Measurements from ENCODE around the gene INPP5D. TPM values are rescaled to one million over a fixed set of nuclear protein-coding genes. Genes with fewer than 3 reads are reported as not detected.

INPP5D gene
- polyA plus RNA-seq, 1 of the 3 experiments (the other 2 are of a cell fraction) = 1.3 TPM

GRCh38 chr2:233087713-233088112 is 27.6 kb downstream of the INPP5D start:
- H3K9ac ChIP-seq = no peak overlapping the region
- no peaks in the 10 kb centered on the region for H3F3A ChIP-seq (replicated peaks; ENCODE audit: insufficient read depth)
- 86% methylated on average over 7 of the region's 7 CpGs for WGBS (ENCODE audit: low lambda C conversion rate)
- no peaks in the 10 kb centered on the region for H4K20me1 ChIP-seq (ENCODE audit: insufficient read depth)
- H3K4me1 ChIP-seq (ENCODE audit: control insufficient read depth in 1 of 2, insufficient read depth in 2 of 2, low read depth in 1 of 2, low read length in 1 of 2) = no peaks in the 10 kb centered on the region
- H3K4me2 ChIP-seq = no peak overlapping the region
- ChIA-PET CTCF (interaction anchor here (0.7 kb wide), 1 partner anchor 34 kb away, joined by 3 read pairs; no protein-coding TSS in a partner anchor), POLR2A (no interaction called here)
- no peak overlapping the region for H3K4me3 ChIP-seq (ENCODE audit: low read depth in 2 of 2, low read length in 1 of 2)
- no peak overlapping the region for H3K27ac ChIP-seq (ENCODE audit: low read depth in 2 of 2, low read length in 1 of 2)
- H3K36me3 ChIP-seq (replicated peaks in 1 of 2; ENCODE audit: control insufficient read depth in 1 of 2, insufficient read depth in 2 of 2, low read length in 1 of 2) = no peaks in the 10 kb centered on the region
- H3K9me2 ChIP-seq = no peaks in the 10 kb centered on the region
- DNase-seq = no peak
- no peaks in the 10 kb centered on the region for H3K79me2 ChIP-seq (ENCODE audit: insufficient read depth)
- no peak for TF ChIP-seq IRF3 (IDR thresholded peaks at IDR 0.05; ENCODE audit: low read depth, low read length)
- no peak for TF ChIP-seq NFIC (IDR thresholded peaks at IDR 0.05; ENCODE audit: borderline replicate concordance)
- no peak for TF ChIP-seq FOXM1 (IDR thresholded peaks at IDR 0.05; ENCODE audit: low read depth)
- no peak for TF ChIP-seq RAD21 (IDR thresholded peaks at IDR 0.05; ENCODE audit: low read length)
- TF ChIP-seq YY1 (IDR thresholded peaks at IDR 0.05; ENCODE audit: low read depth) = no peak
- TF ChIP-seq MAX (IDR thresholded peaks at IDR 0.05; ENCODE audit: low read depth) = no peak
- TF ChIP-seq CTCF (IDR thresholded peaks at IDR 0.05) = no peak
- TF ChIP-seq SMC3 (IDR thresholded peaks at IDR 0.05; ENCODE audit: low read depth, low read length) = no peak
- no peak for TF ChIP-seq USF1 (IDR thresholded peaks at IDR 0.05; ENCODE audit: borderline replicate concordance, low read depth)
- no peak for TF ChIP-seq TAF1 (IDR thresholded peaks at IDR 0.05; ENCODE audit: borderline replicate concordance, low read depth, low read length)
- TF ChIP-seq USF2 (IDR thresholded peaks at IDR 0.05; ENCODE audit: borderline replicate concordance, low read depth, low read length) = no peak
- TF ChIP-seq RFX5 (IDR thresholded peaks at IDR 0.05; ENCODE audit: low read length) = no peak
- no peak for TF ChIP-seq TCF12 (IDR thresholded peaks at IDR 0.05)
- no peak for TF ChIP-seq EZH2phosphoT487 (IDR thresholded peaks at IDR 0.05; ENCODE audit: borderline replicate concordance, low read depth)
- TF ChIP-seq JUND (IDR thresholded peaks at IDR 0.05) = no peak
- no peak for TF ChIP-seq CHD2 (IDR thresholded peaks at IDR 0.05; ENCODE audit: low read length, partially characterized antibody)
- no peak for TF ChIP-seq RXRA (IDR thresholded peaks at IDR 0.05; ENCODE audit: borderline replicate concordance, low read depth)
- no peak for TF ChIP-seq REST (IDR thresholded peaks at IDR 0.05; ENCODE audit: low read depth, low read length)
- TF ChIP-seq PBX3 (IDR thresholded peaks at IDR 0.05) = no peak
- TF ChIP-seq NRF1 (IDR thresholded peaks at IDR 0.05; ENCODE audit: low read depth, low read length) = no peak
- H3K27me3 ChIP-seq (ENCODE audit: insufficient read depth) = no peaks in the 10 kb centered on the region; the same call in 1 of the 2 replicates
- no peaks in the 10 kb centered on the region for H3K9me3 ChIP-seq
- no peak overlapping the region for H2AFZ ChIP-seq (ENCODE audit: low read depth)
